PC-9 (cell line): ENCODE results near the gene BCAS3. TPM values are rescaled to one million over a fixed set of nuclear protein-coding genes. Genes with fewer than 3 reads are reported as not detected.

ENCODE experiments used
- BruUV-seq: library from RNA; stranded (reverse); fragments of 400-500 nt; replicated peaks from 2 replicates; lab custom pipeline; 2021; lab: Mats Ljungman, UMichigan
- CTCF ChIA-PET: fragments of 300-600 bp; sonication (Branson Sonifier 250); formaldehyde crosslinking; loops from one replicate; lab custom pipeline; 2022; ENCODE audit warnings: antibody characterized with exemption; lab: Charles Lee
- POLR2A ChIA-PET: fragments of 300-600 bp; sonication (Branson Sonifier 250); formaldehyde crosslinking; loops from one replicate; lab custom pipeline; 2022; ENCODE audit warnings: antibody characterized with exemption; ENCODE audit not compliant: unreplicated experiment; lab: Charles Lee
- DNase-seq, 2 experiments: peaks; one replicate each; pipeline versions ENCODE4 v3.0.0 to v3.0.0-alpha.2; 2015 to 2022; ENCODE audit warnings: mixed read lengths in 1 of 2
- H2AFZ ChIP-seq: fragments of 200-600 bp; sonication (generic); 2 replicates; pipeline ENCODE4 v1.8.1; 2017; ENCODE audit warnings: antibody characterized with exemption
- H3F3A ChIP-seq: fragments of 200-600 bp; sonication (generic); 2 replicates; pipeline ENCODE4 v1.8.1; 2017; ENCODE audit warnings: antibody characterized with exemption, mild to moderate bottlenecking, low read depth; ENCODE audit not compliant: insufficient read depth
- H3K27ac ChIP-seq: fragments of 200-600 bp; sonication (generic); 2 replicates; pipeline ENCODE4 v1.6.1; 2016; ENCODE audit warnings: mixed run types
- H3K27me3 ChIP-seq: fragments of 200-600 bp; sonication (generic); 2 replicates; pipeline ENCODE4 v1.6.1; 2016; ENCODE audit warnings: low read depth, mixed run types; ENCODE audit not compliant: insufficient read depth
- H3K36me3 ChIP-seq: fragments of 200-600 bp; sonication (generic); 2 replicates; pipeline ENCODE4 v1.6.1; 2016; ENCODE audit warnings: low read depth, mixed run types
- H3K4me1 ChIP-seq: fragments of 200-600 bp; sonication (generic); replicated peaks from 2 replicates; pipeline ENCODE4 v1.6.1; 2016; ENCODE audit warnings: mixed run types; ENCODE audit not compliant: insufficient read depth
- H3K4me2 ChIP-seq: fragments of 200-600 bp; sonication (generic); 2 replicates; pipeline ENCODE4 v1.6.1; 2017; ENCODE audit warnings: mixed run types
- H3K4me3 ChIP-seq: fragments of 200-600 bp; sonication (generic); 2 replicates; pipeline ENCODE4 v1.6.1; 2016; ENCODE audit warnings: mixed run types
- H3K79me2 ChIP-seq: fragments of 200-600 bp; sonication (generic); 2 replicates; pipeline ENCODE4 v1.6.1; 2017; ENCODE audit warnings: low read depth, mixed run types
- H3K9me2 ChIP-seq: fragments of 200-600 bp; sonication (generic); 2 replicates; pipeline ENCODE4 v1.8.1; 2017; ENCODE audit warnings: mild to moderate bottlenecking; ENCODE audit not compliant: insufficient read depth
- H3K9me3 ChIP-seq: fragments of 200-600 bp; sonication (generic); 2 replicates; pipeline ENCODE4 v1.8.1; 2016; ENCODE audit warnings: low read depth; ENCODE audit not compliant: insufficient read depth
- H4K20me1 ChIP-seq: fragments of 200-600 bp; sonication (generic); 2 replicates; pipeline ENCODE4 v1.8.1; 2017; ENCODE audit not compliant: insufficient read depth
- CTCF ChIP-seq: fragments of 200-600 bp; sonication (generic); conservative IDR thresholded peaks from 2 replicates; pipeline ENCODE4 v1.6.1; 2017; ENCODE audit warnings: mixed run types, antibody characterized with exemption, mild to moderate bottlenecking, moderate library complexity
- EZH2 ChIP-seq: fragments of 200-600 bp; sonication (generic); IDR thresholded peaks from 2 replicates; pipeline ENCODE4 v1.8.0; 2017; ENCODE audit warnings: antibody characterized with exemption, low read depth
- intact Hi-C: fragments of 100-400 bp; cut with micrococcal nuclease; formaldehyde crosslinking; loops from one replicate; pipeline ENCODE4 v1.10.0; 2022; ENCODE audit not compliant: unreplicated experiment
- total RNA-seq: library from RNA; stranded (reverse); gene quantifications from 2 replicates; pipeline ENCODE4 v1.2.3, GENCODE V29; 2021

BCAS3 gene
- total RNA-seq, 1 experiment from 2014 or later: 26.0 TPM

GRCh38 chr17:61368049-61368831 is 690.6 kb downstream of the BCAS3 start:
- Histone ChIP-seq H3K36me3 (no peaks in the 10 kb centered on the region), H3F3A (no peaks in the 10 kb centered on the region), H3K79me2 (no peaks in the 10 kb centered on the region), H3K4me2 (no peak overlapping the region), H3K4me1 (peaks cover under 1% of the 10 kb centered on the region), H2AFZ (no peak overlapping the region), H3K4me3 (no peak overlapping the region), H3K27ac (no peak overlapping the region), H3K9me2 (no peaks in the 10 kb centered on the region), H4K20me1 (no peaks in the 10 kb centered on the region), H3K27me3 (no peaks in the 10 kb centered on the region), H3K9me3 (no peaks in the 10 kb centered on the region)
- no peak for TF ChIP-seq EZH2
- no peak for TF ChIP-seq CTCF
- ChIA-PET CTCF (interaction anchor here (0.6 kb wide), 1 partner anchor 800 kb away, joined by 8 read pairs; no protein-coding TSS in a partner anchor), POLR2A (interaction anchor here (0.6 kb wide), 1 partner anchor 1458 kb away, joined by 4 read pairs; no protein-coding TSS in a partner anchor)
- intact Hi-C loops: no loop called here
- DNase-seq: no peak
- no TSS peak for BruUV-seq

GRCh38 chr17:61368832-61369450 is 691.3 kb downstream of the BCAS3 start:
- ChIA-PET POLR2A (no interaction called here), CTCF (no interaction called here)
- no peak overlapping the region for H3K4me2 ChIP-seq
- TF ChIP-seq CTCF (no peak), EZH2 (no peak)
- no peak overlapping the region for H2AFZ ChIP-seq
- H3K9me2 ChIP-seq: no peaks in the 10 kb centered on the region
- H3K27ac ChIP-seq: no peak overlapping the region
- BruUV-seq: no TSS peak
- no peaks in the 10 kb centered on the region for H4K20me1 ChIP-seq
- H3K4me1 ChIP-seq: no peaks in the 10 kb centered on the region
- no peaks in the 10 kb centered on the region for H3K36me3 ChIP-seq
- no peaks in the 10 kb centered on the region for H3K79me2 ChIP-seq
- intact Hi-C loops: no loop called here
- H3F3A ChIP-seq: no peaks in the 10 kb centered on the region
- no peaks in the 10 kb centered on the region for H3K9me3 ChIP-seq
- H3K4me3 ChIP-seq: no peak overlapping the region
- no peaks in the 10 kb centered on the region for H3K27me3 ChIP-seq
- DNase-seq: no peak

GRCh38 chr17:61369751-61370150 is 692.1 kb downstream of the BCAS3 start:
- H3K27me3 ChIP-seq: no peaks in the 10 kb centered on the region
- DNase-seq: no peak
- CTCF ChIA-PET: no interaction called here
- POLR2A ChIA-PET: no interaction called here
- TF ChIP-seq CTCF (no peak), EZH2 (no peak)
- no TSS peak for BruUV-seq
- no peaks in the 10 kb centered on the region for H4K20me1 ChIP-seq
- H3K4me3 ChIP-seq: no peak overlapping the region
- no peaks in the 10 kb centered on the region for H3K9me3 ChIP-seq
- no peak overlapping the region for H3K4me2 ChIP-seq
- H3K79me2 ChIP-seq: no peaks in the 10 kb centered on the region
- H2AFZ ChIP-seq: no peak overlapping the region
- no peak overlapping the region for H3K27ac ChIP-seq
- no peaks in the 10 kb centered on the region for H3K4me1 ChIP-seq
- no peaks in the 10 kb centered on the region for H3K36me3 ChIP-seq
- no peaks in the 10 kb centered on the region for H3F3A ChIP-seq
- H3K9me2 ChIP-seq: no peaks in the 10 kb centered on the region
- intact Hi-C loops: no loop called here
